LNCAP (cell line): ENCODE measurements around the gene SPATA13.

Source experiments
- TF ChIP-seq, protein P1 (sequence below): fragments of 450-650 bp; IDR thresholded peaks from 2 replicates; pipeline ENCODE4 v1.5.1; 2017; ENCODE audit warnings: mild to moderate bottlenecking

The SPATA13 gene

DNA sequence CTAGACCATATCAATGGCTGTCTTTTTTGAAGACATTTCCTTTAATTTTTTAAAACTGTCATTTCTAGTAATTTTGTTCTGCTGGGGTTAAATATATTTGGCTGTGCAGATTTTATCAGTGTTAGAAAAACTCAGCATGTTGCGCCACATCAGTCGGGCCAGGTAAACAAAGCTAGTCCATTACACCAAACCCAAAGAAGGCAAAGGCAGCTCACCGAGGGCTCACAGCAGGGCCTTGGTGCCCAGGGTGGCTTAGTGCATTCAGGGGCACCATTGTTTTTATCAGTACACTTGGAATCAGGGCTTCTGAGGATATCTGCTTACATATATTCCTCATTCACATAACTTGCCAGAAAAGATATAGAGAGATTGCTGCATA lies 22.2 kb downstream of the SPATA13 start:
- TF ChIP-seq, protein P1, sequence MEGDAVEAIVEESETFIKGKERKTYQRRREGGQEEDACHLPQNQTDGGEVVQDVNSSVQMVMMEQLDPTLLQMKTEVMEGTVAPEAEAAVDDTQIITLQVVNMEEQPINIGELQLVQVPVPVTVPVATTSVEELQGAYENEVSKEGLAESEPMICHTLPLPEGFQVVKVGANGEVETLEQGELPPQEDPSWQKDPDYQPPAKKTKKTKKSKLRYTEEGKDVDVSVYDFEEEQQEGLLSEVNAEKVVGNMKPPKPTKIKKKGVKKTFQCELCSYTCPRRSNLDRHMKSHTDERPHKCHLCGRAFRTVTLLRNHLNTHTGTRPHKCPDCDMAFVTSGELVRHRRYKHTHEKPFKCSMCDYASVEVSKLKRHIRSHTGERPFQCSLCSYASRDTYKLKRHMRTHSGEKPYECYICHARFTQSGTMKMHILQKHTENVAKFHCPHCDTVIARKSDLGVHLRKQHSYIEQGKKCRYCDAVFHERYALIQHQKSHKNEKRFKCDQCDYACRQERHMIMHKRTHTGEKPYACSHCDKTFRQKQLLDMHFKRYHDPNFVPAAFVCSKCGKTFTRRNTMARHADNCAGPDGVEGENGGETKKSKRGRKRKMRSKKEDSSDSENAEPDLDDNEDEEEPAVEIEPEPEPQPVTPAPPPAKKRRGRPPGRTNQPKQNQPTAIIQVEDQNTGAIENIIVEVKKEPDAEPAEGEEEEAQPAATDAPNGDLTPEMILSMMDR = no peak

DNA sequence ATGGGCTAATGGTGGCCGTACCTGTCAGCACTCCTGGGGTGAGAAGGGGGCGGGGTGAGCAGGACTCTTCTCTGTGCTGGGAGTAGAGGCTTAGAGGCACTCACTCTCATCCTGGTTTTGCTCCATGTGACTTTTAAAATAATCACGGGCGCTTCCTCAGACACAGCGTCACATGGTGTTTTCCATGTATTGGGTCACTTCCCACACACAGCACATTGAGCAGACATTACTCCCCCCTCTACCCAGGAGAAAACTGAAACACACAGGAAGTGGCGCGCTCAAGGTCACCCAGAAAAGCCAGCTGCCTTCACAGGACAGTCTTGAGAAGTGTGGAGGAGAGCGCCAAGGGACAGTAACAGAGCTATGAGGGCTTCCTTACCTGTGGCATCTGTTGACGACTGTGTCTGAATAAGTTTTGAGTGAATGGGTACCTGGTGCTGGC lies 23.2 kb downstream of the SPATA13 start:
- TF ChIP-seq, protein P1 = no peak

DNA sequence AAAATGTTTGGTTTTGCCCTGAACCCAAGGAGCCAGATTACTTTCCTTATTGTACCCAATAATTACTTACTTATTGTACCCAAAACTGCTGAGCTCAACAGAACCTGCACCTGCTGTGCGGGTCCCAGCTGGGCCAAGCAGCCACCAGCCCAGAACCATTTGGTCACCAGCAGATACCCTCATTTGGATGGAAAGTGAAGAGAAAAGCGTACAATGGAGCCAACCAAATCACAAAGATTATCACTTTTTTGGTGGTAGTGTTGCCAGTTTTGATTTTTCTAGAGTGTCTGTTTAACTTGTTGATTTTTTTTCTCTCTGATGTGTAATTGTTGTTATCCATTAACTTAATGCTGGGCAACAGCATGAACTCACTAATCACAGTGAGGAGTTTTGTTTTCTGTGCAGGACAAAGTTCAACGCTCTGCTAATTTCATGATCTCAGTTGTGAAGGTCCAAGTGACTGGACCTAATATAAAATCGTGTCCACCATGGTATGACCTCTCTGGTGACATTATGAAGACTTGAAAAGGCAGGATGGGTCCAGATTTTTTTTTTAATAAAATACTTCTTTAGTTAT lies 23.8 kb downstream of the SPATA13 start:
- TF ChIP-seq, protein P1 = no peak

DNA sequence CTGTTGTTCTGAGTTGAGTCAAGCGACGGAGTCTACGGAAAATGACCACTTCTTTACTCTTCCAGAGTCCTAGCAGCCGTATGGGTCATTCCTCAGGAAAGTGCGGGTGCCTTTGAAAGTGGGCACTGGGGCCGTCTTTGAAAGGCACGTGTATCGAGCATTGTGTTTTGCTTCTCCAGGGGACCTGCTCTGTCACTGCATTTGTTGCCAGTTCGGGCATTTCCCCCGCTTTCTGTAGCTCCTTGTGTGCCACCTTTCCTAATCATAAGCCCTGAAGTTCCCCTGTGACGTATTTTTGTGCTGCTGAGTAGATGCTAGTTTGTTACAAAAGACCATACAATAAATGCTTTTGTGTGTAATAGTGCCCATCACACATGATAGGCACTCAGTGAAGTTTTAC lies 24.4 kb downstream of the SPATA13 start:
- TF ChIP-seq, protein P1 = no peak

DNA sequence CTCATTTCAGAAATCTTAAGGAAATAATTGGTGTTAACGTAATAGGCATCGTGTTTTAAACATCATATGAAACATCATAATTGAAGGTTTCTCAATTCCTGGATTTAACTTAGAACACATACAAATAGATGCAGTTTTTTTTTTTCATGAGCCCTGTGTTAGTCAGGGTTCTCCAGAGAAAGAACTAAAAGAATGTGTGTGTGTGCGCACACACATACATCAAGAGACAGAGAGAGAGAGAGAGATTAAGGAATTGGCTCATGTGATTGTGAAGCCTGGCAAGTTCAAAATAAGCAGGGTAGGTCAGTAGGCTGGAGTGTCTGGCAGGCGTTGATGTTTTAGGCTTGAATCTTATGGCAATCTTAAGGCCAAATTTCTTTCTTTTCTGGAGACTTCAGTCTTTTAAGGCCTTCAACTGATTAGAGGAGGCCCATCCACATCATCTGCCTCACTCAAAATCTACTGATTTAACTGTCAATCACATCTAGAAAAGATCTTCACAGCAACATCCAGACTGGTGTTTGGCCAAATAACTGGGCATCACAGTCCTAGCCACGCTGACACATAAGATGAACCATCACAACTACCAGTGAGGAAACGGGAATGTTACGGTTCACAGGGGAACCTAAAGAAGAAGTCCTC lies 25.2 kb downstream of the SPATA13 start:
- TF ChIP-seq, protein P1 = no peak

DNA sequence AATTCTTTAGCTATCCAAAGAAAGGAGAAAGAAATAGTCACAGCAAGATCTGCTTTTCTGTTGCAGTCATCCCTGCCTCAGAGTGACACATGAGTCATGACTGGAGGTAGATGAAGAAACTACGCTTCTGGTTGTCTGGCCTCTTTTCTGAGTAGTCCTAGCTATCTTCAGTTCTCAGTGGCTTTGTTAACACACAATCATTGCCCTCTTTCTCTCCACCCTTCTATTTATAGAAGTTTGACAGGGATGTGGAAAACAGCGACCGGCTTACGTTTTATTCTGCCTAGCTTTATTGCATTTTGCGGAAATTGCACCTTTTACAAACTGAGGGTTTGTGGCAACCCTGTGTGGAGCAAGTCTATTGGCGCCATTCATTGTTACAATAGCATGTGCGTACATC lies 26.7 kb downstream of the SPATA13 start:
- TF ChIP-seq, protein P1 = no peak

DNA sequence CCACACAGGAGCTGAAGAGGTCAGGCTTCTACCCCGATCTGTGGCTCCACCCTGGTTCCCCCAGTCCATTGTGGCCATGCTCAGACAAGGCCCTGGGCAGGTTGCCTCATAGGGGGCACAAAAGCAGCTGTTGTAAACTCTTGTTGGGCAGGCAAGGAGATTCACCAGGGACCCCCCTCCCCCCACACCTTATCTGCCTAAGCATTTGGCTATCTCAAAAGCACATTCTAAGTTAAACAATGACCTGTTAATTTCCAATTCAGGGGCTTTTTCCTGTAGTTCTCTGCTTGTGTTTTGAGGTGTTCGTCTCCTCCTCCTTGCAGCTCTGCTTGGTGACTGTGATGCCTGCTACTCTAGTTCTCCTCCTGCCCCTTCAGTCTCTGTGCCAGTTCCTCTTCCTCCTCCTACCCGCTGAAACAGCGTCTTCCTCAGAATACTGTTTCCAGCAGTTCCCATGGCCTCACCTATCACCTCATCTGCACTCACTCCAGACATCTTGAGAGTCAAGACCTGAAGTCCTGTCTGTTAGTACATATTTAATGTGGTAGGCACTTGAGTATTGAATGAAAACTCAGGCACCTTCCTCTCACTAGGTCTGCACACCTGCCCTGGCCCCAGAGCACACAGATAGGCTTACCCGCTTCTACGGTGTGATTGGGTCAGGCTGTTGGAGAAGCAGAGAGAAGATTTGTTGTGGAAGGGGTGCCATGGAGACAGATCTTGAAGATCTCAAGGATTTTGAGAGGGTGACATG lies 31.7 kb downstream of the SPATA13 start:
- TF ChIP-seq, protein P1 = no peak
